CD4-positive, alpha-beta T cell (primary cell): ENCODE data around the gene FOXO3. TPM values are rescaled to one million over a fixed set of nuclear protein-coding genes. Genes with fewer than 3 reads are reported as not detected.
"Not testable (repeated sequence)": the region's sequence is repeated elsewhere in the genome, so short reads cannot be mapped to it uniquely, and the experiment has no call there.

Experiments
- ATAC-seq: fragments of 200-7000 bp; cut with Tn5 transposase; one replicate; pipeline ENCODE4 v1.10.0; 2022; ENCODE audit warnings: mild to moderate bottlenecking; ENCODE audit not compliant: poor library complexity
- CTCF ChIA-PET: fragments of 350-600 bp; sonication (Branson Sonifier 250); formaldehyde crosslinking; loops from one replicate; lab custom pipeline; 2021; ENCODE audit warnings: antibody characterized with exemption, inconsistent platforms; lab: Charles Lee
- POLR2A ChIA-PET: fragments of 350-600 bp; sonication (Branson Sonifier 250); formaldehyde crosslinking; loops from one replicate; lab custom pipeline; 2021; ENCODE audit warnings: antibody characterized with exemption, inconsistent platforms; lab: Charles Lee
- DNase-seq, 14 experiments: peaks; one replicate each; pipeline ENCODE4 v3.0.0-alpha.2; 2013 to 2020; ENCODE audit warnings: mixed read lengths in 2 of 14
- H3K27ac ChIP-seq, 2 donors: one replicate each; pipeline versions ENCODE4 v1.5.1 to v1.7.0; 2013; ENCODE audit warnings: low read length in 2 of 2, low read depth in 1 of 2, mild to moderate bottlenecking in 1 of 2
- H3K27me3 ChIP-seq, 2 experiments: 1 replicate in 1 of 2; 2 replicates in 1 of 2; pipeline versions ENCODE4 v1.6.1 to v1.7.0; 2013; ENCODE audit warnings: low read length in 2 of 2, control low read depth in 1 of 2, mild to moderate bottlenecking in 1 of 2, moderate library complexity in 1 of 2; ENCODE audit not compliant: insufficient read depth in 2 of 2, control insufficient read depth in 1 of 2
- H3K36me3 ChIP-seq: one replicate; pipeline ENCODE4 v1.6.1; 2013; ENCODE audit warnings: low read length, control low read depth; ENCODE audit not compliant: insufficient read depth
- H3K4me1 ChIP-seq: one replicate; pipeline ENCODE4 v1.6.1; 2013; ENCODE audit warnings: low read length, control low read depth; ENCODE audit not compliant: insufficient read depth
- H3K4me3 ChIP-seq: one replicate; pipeline ENCODE4 v1.5.1; 2013; ENCODE audit warnings: mild to moderate bottlenecking, low read length, moderate library complexity
- H3K9me3 ChIP-seq, 2 experiments: 1 replicate in 1 of 2; 2 replicates in 1 of 2; pipeline versions ENCODE4 v1.6.1 to v1.7.0; 2013; ENCODE audit warnings: low read length in 2 of 2, mild to moderate bottlenecking in 2 of 2, control low read depth in 1 of 2, moderate library complexity in 1 of 2; ENCODE audit not compliant: control insufficient read depth in 1 of 2, insufficient read depth in 1 of 2
- H3K27ac Mint-ChIP-seq: one replicate; pipeline ENCODE4 v1.8.0; 2020; ENCODE audit warnings: mixed read lengths
- H3K27me3 Mint-ChIP-seq: one replicate; pipeline ENCODE4 v1.8.0; 2021; ENCODE audit warnings: mixed read lengths
- H3K36me3 Mint-ChIP-seq: one replicate; pipeline ENCODE4 v1.8.0; 2021; ENCODE audit warnings: low read depth, mixed read lengths
- H3K4me1 Mint-ChIP-seq: one replicate; pipeline ENCODE4 v1.8.0; 2021; ENCODE audit warnings: low read depth, mixed read lengths
- H3K4me3 Mint-ChIP-seq: one replicate; pipeline ENCODE4 v1.8.0; 2020; ENCODE audit warnings: mild to moderate bottlenecking, mixed read lengths
- H3K9me3 Mint-ChIP-seq: one replicate; pipeline ENCODE4 v1.8.0; 2020; ENCODE audit warnings: mixed read lengths
- CTCF ChIP-seq: fragments of 200-600 bp; IDR thresholded peaks from one replicate; pipeline ENCODE4 v1.8.0; 2022; ENCODE audit warnings: antibody characterized with exemption, mild to moderate bottlenecking
- intact Hi-C, 2 experiments: fragments of 100-400 bp; cut with DNase I in 1 of 2; cut with micrococcal nuclease in 1 of 2; formaldehyde crosslinking; loops; one replicate each; pipeline versions ENCODE4 v1.15.1 to v1.9.0; 2023 to 2025; cut with DNase I, micrococcal nuclease
- total RNA-seq, 174 experiments: library from RNA in 2 of 174; stranded (reverse) in 2 of 174; gene quantifications; one replicate each; pipeline ENCODE4 v1.2.3 and lab custom pipeline; 2021 to 2026

Gene FOXO3
- total RNA-seq, 2 experiments from 2014 or later, result 24.3 to 25.3 TPM

GRCh38 chr6:108528878-108529277 is 31.8 kb upstream of the FOXO3 start:
- no peak overlapping the region for H3K27ac Mint-ChIP-seq
- POLR2A ChIA-PET, result no interaction called here
- intact Hi-C loops, result loop anchor here in 1 of 2 experiments (10.0 kb wide), 1 partner anchor 274 kb away; no protein-coding TSS in a partner anchor

GRCh38 chr6:108531332-108531731 is 29.4 kb upstream of the FOXO3 start:
- DNase-seq, result no peak
- Histone ChIP-seq H3K4me1 (no peaks in the 10 kb centered on the region), H3K4me3 (no peak overlapping the region), H3K9me3 (no peaks in the 10 kb centered on the region), H3K27ac (no peak overlapping the region), H3K36me3 (no peaks in the 10 kb centered on the region), H3K27me3 (no peaks in the 10 kb centered on the region)
- ATAC-seq, result no peak
- no peaks in the 10 kb centered on the region for H3K27me3 Mint-ChIP-seq
- ChIA-PET CTCF (no interaction called here), POLR2A (no interaction called here)
- TF ChIP-seq CTCF, result no peak
- H3K4me3 Mint-ChIP-seq, result no peak overlapping the region
- H3K36me3 Mint-ChIP-seq, result no peaks in the 10 kb centered on the region
- no peak overlapping the region for H3K27ac Mint-ChIP-seq
- H3K4me1 Mint-ChIP-seq, result no peaks in the 10 kb centered on the region
- no peaks in the 10 kb centered on the region for H3K9me3 Mint-ChIP-seq
- intact Hi-C loops, result no loop called here

More at GRCh38 chr6:108528878-108529277, 31.8 kb upstream of the FOXO3 start:
- ATAC-seq (no peak), DNase-seq (no peak)
- H3K4me1 Mint-ChIP-seq, result no peaks in the 10 kb centered on the region
- no peaks in the 10 kb centered on the region for H3K9me3 ChIP-seq
- no peak for TF ChIP-seq CTCF
- H3K27ac ChIP-seq, result no peak overlapping the region
- no peaks in the 10 kb centered on the region for H3K27me3 Mint-ChIP-seq
- H3K4me3 ChIP-seq, result no peak overlapping the region
- no peaks in the 10 kb centered on the region for H3K4me1 ChIP-seq
- H3K27me3 ChIP-seq, result no peaks in the 10 kb centered on the region
- H3K36me3 ChIP-seq, result no peaks in the 10 kb centered on the region
- no peaks in the 10 kb centered on the region for H3K36me3 Mint-ChIP-seq
- CTCF ChIA-PET, result no interaction called here
- H3K9me3 Mint-ChIP-seq, result no peaks in the 10 kb centered on the region
- H3K4me3 Mint-ChIP-seq, result no peak overlapping the region

GRCh38 chr6:108535114-108535742 is 25.5 kb upstream of the FOXO3 start:
- H3K9me3 Mint-ChIP-seq, result no peaks in the 10 kb centered on the region
- DNase-seq, result no peak
- H3K4me3 ChIP-seq, result no peak overlapping the region
- no peaks in the 10 kb centered on the region for H3K4me1 ChIP-seq
- H3K9me3 ChIP-seq, result no peaks in the 10 kb centered on the region
- no peak overlapping the region for H3K27ac ChIP-seq
- H3K27me3 Mint-ChIP-seq, result no peaks in the 10 kb centered on the region
- ChIA-PET CTCF (interaction anchor here (0.7 kb wide), 1 partner anchor 574 kb away, joined by 3 read pairs; no protein-coding TSS in a partner anchor), POLR2A (interaction anchor here (1.0 kb wide), 1 partner anchor 23 kb away, joined by 4 read pairs; no protein-coding TSS in a partner anchor)
- no peak for TF ChIP-seq CTCF
- no peak for ATAC-seq
- H3K36me3 Mint-ChIP-seq, result no peaks in the 10 kb centered on the region
- no peak overlapping the region for H3K27ac Mint-ChIP-seq
- H3K4me1 Mint-ChIP-seq, result no peaks in the 10 kb centered on the region
- intact Hi-C loops, result no loop called here
- H3K27me3 ChIP-seq, result no peaks in the 10 kb centered on the region
- no peak overlapping the region for H3K4me3 Mint-ChIP-seq
- no peaks in the 10 kb centered on the region for H3K36me3 ChIP-seq

- H3K27ac ChIP-seq, H3K27ac Mint-ChIP-seq, H3K4me3 Mint-ChIP-seq, H3K27me3 Mint-ChIP-seq, H3K4me1 Mint-ChIP-seq, H3K9me3 ChIP-seq, DNase-seq, H3K36me3 ChIP-seq, ATAC-seq, intact Hi-C loops, H3K9me3 Mint-ChIP-seq, H3K4me1 ChIP-seq, H3K27me3 ChIP-seq, H3K36me3 Mint-ChIP-seq, H3K4me3 ChIP-seq, POLR2A ChIA-PET: not testable (repeated sequence)
- CTCF ChIA-PET, result interaction anchor here (0.7 kb wide), 2 partner anchors 359 to 573 kb away, joined by 3 read pairs; no protein-coding TSS in a partner anchor
These were observed 24.7 kb upstream of the FOXO3 start for GRCh38 chr6:108535920-108536535.
